Trophoblast cell (in vitro differentiated cells and primary cell): Measurements from ENCODE around the gene CDK15.

Experiments
- DNase-seq, 2 donors: peaks; one replicate each; pipeline ENCODE4 v3.0.0-alpha.2; 2016
- H2AFZ ChIP-seq: 2 replicates; pipeline ENCODE4 v1.6.1; 2013; ENCODE audit warnings: low read length, moderate library complexity, mild to moderate bottlenecking; ENCODE audit not compliant: insufficient read depth, poor library complexity
- H2AK5ac ChIP-seq: 2 replicates; pipeline ENCODE4 v1.6.1; 2013; ENCODE audit warnings: mild to moderate bottlenecking, low read length
- H2BK120ac ChIP-seq: 2 replicates; pipeline ENCODE4 v1.6.1; 2013; ENCODE audit warnings: low read length, mild to moderate bottlenecking, moderate library complexity; ENCODE audit not compliant: insufficient read depth, poor library complexity
- H2BK12ac ChIP-seq: 2 replicates; pipeline ENCODE4 v1.6.1; 2013; ENCODE audit warnings: mild to moderate bottlenecking, low read length, moderate library complexity
- H2BK5ac ChIP-seq: 2 replicates; pipeline ENCODE4 v1.6.1; 2013; ENCODE audit warnings: low read length, low read depth, moderate library complexity, mild to moderate bottlenecking; ENCODE audit not compliant: poor library complexity
- H3K14ac ChIP-seq: 2 replicates; pipeline ENCODE4 v1.6.1; 2013; ENCODE audit warnings: mild to moderate bottlenecking, low read length
- H3K18ac ChIP-seq: 2 replicates; pipeline ENCODE4 v1.6.1; 2013; ENCODE audit warnings: mild to moderate bottlenecking, low read length
- H3K23ac ChIP-seq: 2 replicates; pipeline ENCODE4 v1.6.1; 2013; ENCODE audit warnings: low read length
- H3K27ac ChIP-seq: 2 replicates; pipeline ENCODE4 v1.5.1; 2013; ENCODE audit warnings: low read depth, mild to moderate bottlenecking, inconsistent platforms, low read length, moderate library complexity
- H3K27me3 ChIP-seq: 2 replicates; pipeline ENCODE4 v1.6.1; 2013; ENCODE audit warnings: inconsistent platforms, mild to moderate bottlenecking, low read length, moderate library complexity; ENCODE audit not compliant: insufficient read depth
- H3K36me3 ChIP-seq, 2 experiments: 1 replicate in 1 of 2; 2 replicates in 1 of 2; pipeline ENCODE4 v1.6.1; 2013; ENCODE audit warnings: low read length in 2 of 2, mild to moderate bottlenecking in 2 of 2, moderate library complexity in 1 of 2; ENCODE audit not compliant: insufficient read depth in 2 of 2, control insufficient read depth in 1 of 2
- H3K4ac ChIP-seq: 2 replicates; pipeline ENCODE4 v1.6.1; 2013; ENCODE audit warnings: low read depth, mild to moderate bottlenecking, low read length, moderate library complexity
- H3K4me1 ChIP-seq, 2 experiments: 1 replicate in 1 of 2; 2 replicates in 1 of 2; pipeline ENCODE4 v1.6.1; 2013; ENCODE audit warnings: low read length in 2 of 2, mild to moderate bottlenecking in 2 of 2, moderate library complexity in 1 of 2; ENCODE audit not compliant: insufficient read depth in 2 of 2, control insufficient read depth in 1 of 2
- H3K4me2 ChIP-seq: 2 replicates; pipeline ENCODE4 v1.6.1; 2013; ENCODE audit warnings: inconsistent platforms, mild to moderate bottlenecking, low read length, moderate library complexity
- H3K4me3 ChIP-seq: 2 replicates; pipeline ENCODE4 v1.5.1; 2013; ENCODE audit warnings: mild to moderate bottlenecking, low read depth, low read length, inconsistent platforms
- H3K79me1 ChIP-seq: one replicate; pipeline ENCODE4 v1.6.1; 2013; ENCODE audit warnings: low read length
- H3K79me2 ChIP-seq: 2 replicates; pipeline ENCODE4 v1.6.1; 2013; ENCODE audit warnings: low read length, mild to moderate bottlenecking; ENCODE audit not compliant: control insufficient read depth, insufficient read depth, poor library complexity
- H3K9ac ChIP-seq: 2 replicates; pipeline ENCODE4 v1.6.1; 2013; ENCODE audit warnings: mild to moderate bottlenecking, low read length
- H3K9me3 ChIP-seq: 2 replicates; pipeline ENCODE4 v1.6.1; 2013; ENCODE audit warnings: low read depth, mild to moderate bottlenecking, control low read depth, inconsistent platforms, low read length; ENCODE audit not compliant: insufficient read depth
- H4K12ac ChIP-seq: 2 replicates; pipeline ENCODE4 v1.6.1; 2013; ENCODE audit warnings: low read depth, mild to moderate bottlenecking, low read length, moderate library complexity
- H4K8ac ChIP-seq: 2 replicates; pipeline ENCODE4 v1.6.1; 2013; ENCODE audit warnings: low read depth, mild to moderate bottlenecking, low read length, moderate library complexity
- H4K91ac ChIP-seq: one replicate; pipeline ENCODE4 v1.6.1; 2013; ENCODE audit warnings: low read depth, mild to moderate bottlenecking, low read length, moderate library complexity
- WGBS: extraction: QIAGEN DNeasy Blood & Tissue Kit; methylation state at CpG from one replicate; pipeline ENCODE4 v1.1.7; 2013; ENCODE audit warnings: missing lambda C conversion rate; ENCODE audit not compliant: insufficient read length, insufficient coverage; ENCODE audit errors: extremely low coverage; 5-methylcytosine and 5-hydroxymethylcytosine counted together

CDK15 gene

DNA sequence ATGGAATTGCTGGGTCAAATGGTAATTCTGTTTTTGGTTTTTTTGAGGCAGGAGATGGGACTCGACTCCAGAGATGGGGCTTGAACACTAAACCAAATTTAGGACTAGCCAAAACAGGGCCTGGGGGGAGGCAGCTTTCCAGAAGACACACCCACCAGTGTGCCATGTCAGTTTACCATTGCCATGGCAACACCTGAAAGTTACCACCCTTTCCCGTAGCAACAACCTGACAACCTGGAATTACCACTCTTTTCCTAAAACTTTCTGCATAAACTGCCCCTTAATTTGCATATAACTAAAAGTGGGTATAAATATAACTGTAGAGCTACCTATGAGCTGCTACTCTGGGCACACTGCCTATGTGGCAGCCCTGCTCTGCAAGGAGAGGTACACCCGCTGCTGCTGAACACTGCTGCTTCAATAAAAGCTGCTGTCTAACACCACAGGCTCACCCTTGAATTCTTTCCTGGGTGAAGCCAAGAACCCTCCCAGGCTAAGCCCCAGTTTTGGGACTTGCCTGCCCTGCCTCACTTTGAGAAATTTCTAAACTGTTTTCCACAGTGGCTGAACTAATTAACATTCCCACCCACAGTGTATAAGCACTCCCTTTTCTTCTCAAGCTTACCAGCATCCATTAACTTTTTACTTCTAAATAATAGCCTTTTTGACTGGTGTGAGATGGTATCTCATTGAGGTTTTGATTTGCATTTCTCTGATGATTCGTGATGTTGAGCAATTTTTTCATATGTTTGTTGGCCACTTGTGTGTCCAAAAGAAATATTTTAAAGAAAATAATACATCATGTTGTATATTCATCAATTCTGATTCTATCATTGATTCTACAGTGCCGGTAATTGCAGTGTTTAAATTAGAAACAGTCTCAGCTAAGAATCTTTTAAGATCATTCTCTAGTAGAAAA is 10.6 kb downstream of the CDK15 start:
- H4K8ac ChIP-seq, result no peak overlapping the region
- no CpG with 5 or more reads among the region's 5 CpGs for WGBS
- no peak overlapping the region for H2BK5ac ChIP-seq
- H3K4me1 ChIP-seq, result no peaks in the 10 kb centered on the region
- no peak overlapping the region for H3K18ac ChIP-seq
- no peak overlapping the region for H3K4ac ChIP-seq
- H3K79me1 ChIP-seq, result no peaks in the 10 kb centered on the region
- DNase-seq, result no peak
- no peak overlapping the region for H3K4me2 ChIP-seq
- no peak overlapping the region for H2AK5ac ChIP-seq
- no peak overlapping the region for H3K23ac ChIP-seq
- H3K36me3 ChIP-seq, result no peaks in the 10 kb centered on the region
- H4K91ac ChIP-seq, result no peak overlapping the region
- H3K27me3 ChIP-seq, result no peaks in the 10 kb centered on the region
- no peak overlapping the region for H3K27ac ChIP-seq
- H2BK12ac ChIP-seq, result no peak overlapping the region
- H2AFZ ChIP-seq, result no peak overlapping the region
- no peaks in the 10 kb centered on the region for H3K79me2 ChIP-seq
- no peak overlapping the region for H2BK120ac ChIP-seq
- H4K12ac ChIP-seq, result no peak overlapping the region
- H3K4me3 ChIP-seq, result no peak overlapping the region
- peaks cover 2% of the 10 kb centered on the region for H3K9me3 ChIP-seq
- H3K14ac ChIP-seq, result no peak overlapping the region
- no peak overlapping the region for H3K9ac ChIP-seq

DNA sequence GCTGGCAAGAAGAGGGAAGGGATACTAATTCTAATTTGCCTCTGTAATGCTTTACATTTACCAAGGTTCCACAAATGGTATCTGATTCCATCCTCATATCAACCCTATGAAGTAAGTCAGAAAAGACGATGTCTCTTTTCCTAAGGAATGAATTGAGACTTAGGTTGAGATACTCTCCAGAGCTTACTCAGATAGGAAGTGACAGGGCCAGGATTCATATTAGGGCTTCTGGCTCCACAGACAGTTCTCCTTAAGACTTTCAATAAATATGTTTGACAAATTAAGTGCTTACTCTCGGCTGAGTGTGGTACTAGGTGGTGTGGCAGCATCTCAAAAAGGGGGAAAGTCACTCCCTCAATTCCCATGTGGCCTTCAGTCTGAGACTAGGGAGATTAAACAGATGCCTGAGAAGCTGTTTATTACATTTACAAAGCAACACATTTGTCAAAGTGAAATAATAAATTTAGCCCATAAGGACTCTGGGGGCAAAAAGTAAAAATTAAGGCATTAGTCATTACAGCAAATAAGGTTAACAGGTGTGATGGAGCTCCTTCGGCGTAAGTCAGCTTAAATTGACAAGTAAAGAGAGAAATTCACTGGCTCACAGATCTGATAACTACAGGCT is 14.2 kb downstream of the CDK15 start:
- Histone ChIP-seq H4K12ac (no peak overlapping the region), H3K9ac (no peak overlapping the region), H3K23ac (no peak overlapping the region), H3K4ac (no peak overlapping the region), H2BK5ac (no peak overlapping the region), H3K9me3 (peaks cover 2% of the 10 kb centered on the region), H2AK5ac (no peak overlapping the region), H3K18ac (no peak overlapping the region), H3K27ac (no peak overlapping the region), H2BK12ac (no peak overlapping the region), H3K27me3 (no peaks in the 10 kb centered on the region), H2BK120ac (no peak overlapping the region), H3K79me1 (no peaks in the 10 kb centered on the region), H4K8ac (no peak overlapping the region), H4K91ac (no peak overlapping the region), H2AFZ (no peak overlapping the region), H3K4me3 (no peak overlapping the region), H3K4me1 (no peaks in the 10 kb centered on the region), H3K14ac (no peak overlapping the region), H3K4me2 (no peak overlapping the region), H3K36me3 (no peaks in the 10 kb centered on the region), H3K79me2 (no peaks in the 10 kb centered on the region)
- no CpG with 5 or more reads among the region's 4 CpGs for WGBS
- DNase-seq, result no peak

DNA sequence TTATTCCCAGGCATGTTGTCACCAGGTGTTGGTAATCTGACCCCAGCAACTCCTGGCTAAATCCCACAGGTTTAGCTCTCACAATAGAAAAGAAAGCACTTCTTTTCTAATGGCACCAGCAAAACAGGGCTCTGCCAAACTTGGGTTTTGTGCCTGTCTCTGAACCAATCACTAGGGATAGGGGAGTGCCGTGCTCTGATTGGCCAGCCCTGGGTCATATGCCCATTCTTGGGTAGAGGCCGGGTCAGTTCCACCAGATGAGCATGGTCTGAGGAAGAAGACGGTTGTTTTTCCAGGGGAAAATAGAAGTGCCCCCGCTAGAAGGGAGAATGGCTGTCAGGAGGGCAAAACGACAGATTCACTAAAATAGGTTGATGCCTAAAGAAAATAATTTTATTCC is 14.7 kb downstream of the CDK15 start:
- no peak overlapping the region for H3K27ac ChIP-seq
- no peak overlapping the region for H4K8ac ChIP-seq
- H3K79me2 ChIP-seq, result no peaks in the 10 kb centered on the region
- no peak for DNase-seq
- H3K4me1 ChIP-seq, result no peaks in the 10 kb centered on the region
- H3K14ac ChIP-seq, result no peak overlapping the region
- no peak overlapping the region for H3K23ac ChIP-seq
- WGBS, result no CpG with 5 or more reads among the region's 5 CpGs
- no peak overlapping the region for H3K18ac ChIP-seq
- H4K12ac ChIP-seq, result no peak overlapping the region
- H3K36me3 ChIP-seq, result no peaks in the 10 kb centered on the region
- H2AK5ac ChIP-seq, result no peak overlapping the region
- no peak overlapping the region for H4K91ac ChIP-seq
- no peak overlapping the region for H3K9ac ChIP-seq
- H2BK12ac ChIP-seq, result no peak overlapping the region
- H3K9me3 ChIP-seq, result peaks cover 2% of the 10 kb centered on the region
- H3K27me3 ChIP-seq, result no peaks in the 10 kb centered on the region
- H3K4me3 ChIP-seq, result no peak overlapping the region
- no peak overlapping the region for H2BK5ac ChIP-seq
- no peak overlapping the region for H2BK120ac ChIP-seq
- H2AFZ ChIP-seq, result no peak overlapping the region
- no peaks in the 10 kb centered on the region for H3K79me1 ChIP-seq
- no peak overlapping the region for H3K4me2 ChIP-seq
- H3K4ac ChIP-seq, result no peak overlapping the region

DNA sequence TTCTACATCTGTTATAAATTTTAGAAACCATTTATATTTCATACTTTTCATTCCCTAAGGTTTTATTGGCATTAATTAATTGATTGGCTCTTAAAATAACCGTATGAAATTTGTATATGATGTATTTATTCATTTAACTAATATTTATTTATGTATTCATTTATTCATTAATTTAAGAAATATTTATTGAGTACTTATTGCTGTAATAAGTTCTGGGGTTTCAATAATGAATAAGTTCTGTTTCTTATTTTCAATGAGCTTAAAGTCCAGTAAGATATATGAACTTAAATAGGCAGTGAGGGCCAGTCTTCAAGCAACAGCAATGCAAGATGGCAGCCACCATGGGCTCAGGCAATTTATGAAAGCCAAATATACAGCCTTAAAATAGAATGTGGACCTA is 17.9 kb downstream of the CDK15 start:
- Histone ChIP-seq H3K36me3 (no peaks in the 10 kb centered on the region), H4K8ac (no peak overlapping the region), H2BK120ac (no peak overlapping the region), H2BK12ac (no peak overlapping the region), H3K27ac (no peak overlapping the region), H3K4me1 (no peaks in the 10 kb centered on the region), H3K9me3 (no peaks in the 10 kb centered on the region), H3K9ac (no peak overlapping the region), H3K79me1 (no peaks in the 10 kb centered on the region), H3K4ac (no peak overlapping the region), H4K12ac (no peak overlapping the region), H2AFZ (no peak overlapping the region), H3K27me3 (no peaks in the 10 kb centered on the region), H3K79me2 (no peaks in the 10 kb centered on the region), H4K91ac (no peak overlapping the region), H3K14ac (no peak overlapping the region), H3K4me2 (no peak overlapping the region), H3K4me3 (no peak overlapping the region), H3K23ac (no peak overlapping the region), H3K18ac (no peak overlapping the region), H2BK5ac (no peak overlapping the region), H2AK5ac (no peak overlapping the region)
- DNase-seq, result no peak
- no CpG with 5 or more reads among the region's 1 CpG for WGBS
